ENCODE measurements around the gene POFUT2. TPM values are rescaled to one million over a fixed set of nuclear protein-coding genes. Genes with fewer than 3 reads are reported as not detected.

The POFUT2 gene
- total RNA-seq, 1 donor from 2014 or later, result 39.5 TPM

DNA sequence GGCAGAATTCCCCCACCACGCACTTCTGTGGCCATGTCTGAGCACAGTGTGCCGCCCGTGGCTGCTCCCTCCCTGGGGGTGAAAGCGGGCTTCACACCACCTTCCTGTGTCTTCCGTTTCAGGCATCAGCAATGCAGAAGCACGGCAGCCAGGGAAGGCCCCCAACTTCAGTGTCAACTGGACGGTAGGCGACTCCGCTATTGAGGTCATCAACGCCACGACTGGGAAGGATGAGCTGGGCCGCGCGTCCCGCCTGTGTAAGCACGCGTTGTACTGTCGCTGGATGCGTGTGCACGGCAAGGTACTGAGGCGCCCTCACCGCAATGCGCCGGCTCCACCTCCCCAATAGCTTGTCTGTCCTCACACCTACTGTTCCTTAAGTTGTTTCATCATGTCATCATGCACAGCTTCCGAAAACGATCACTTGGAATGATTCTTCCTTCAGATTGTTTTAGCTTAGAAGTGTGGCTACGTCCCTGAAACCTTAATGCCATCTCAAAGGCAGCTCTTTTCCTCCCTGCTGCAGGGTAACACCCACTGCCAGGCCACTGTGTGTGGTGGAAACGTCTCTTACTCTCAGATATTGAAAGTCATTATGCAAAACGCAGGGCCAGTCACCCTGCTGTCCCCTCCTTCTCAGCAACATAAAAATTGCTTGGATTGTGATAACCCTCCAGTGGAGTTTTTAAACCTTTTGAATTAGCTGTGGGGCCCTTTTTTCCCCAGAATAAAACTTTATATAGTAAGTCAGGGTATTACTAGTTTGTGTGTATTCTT is 66.8 kb downstream of the POFUT2 start:
- H3K4me1 Mint-ChIP-seq, result no peaks in the 10 kb centered on the region
- peaks cover 10% of the 10 kb centered on the region for H3K9me3 Mint-ChIP-seq
- no peak overlapping the region for H3K4me3 Mint-ChIP-seq
- TF ChIP-seq, protein P1, sequence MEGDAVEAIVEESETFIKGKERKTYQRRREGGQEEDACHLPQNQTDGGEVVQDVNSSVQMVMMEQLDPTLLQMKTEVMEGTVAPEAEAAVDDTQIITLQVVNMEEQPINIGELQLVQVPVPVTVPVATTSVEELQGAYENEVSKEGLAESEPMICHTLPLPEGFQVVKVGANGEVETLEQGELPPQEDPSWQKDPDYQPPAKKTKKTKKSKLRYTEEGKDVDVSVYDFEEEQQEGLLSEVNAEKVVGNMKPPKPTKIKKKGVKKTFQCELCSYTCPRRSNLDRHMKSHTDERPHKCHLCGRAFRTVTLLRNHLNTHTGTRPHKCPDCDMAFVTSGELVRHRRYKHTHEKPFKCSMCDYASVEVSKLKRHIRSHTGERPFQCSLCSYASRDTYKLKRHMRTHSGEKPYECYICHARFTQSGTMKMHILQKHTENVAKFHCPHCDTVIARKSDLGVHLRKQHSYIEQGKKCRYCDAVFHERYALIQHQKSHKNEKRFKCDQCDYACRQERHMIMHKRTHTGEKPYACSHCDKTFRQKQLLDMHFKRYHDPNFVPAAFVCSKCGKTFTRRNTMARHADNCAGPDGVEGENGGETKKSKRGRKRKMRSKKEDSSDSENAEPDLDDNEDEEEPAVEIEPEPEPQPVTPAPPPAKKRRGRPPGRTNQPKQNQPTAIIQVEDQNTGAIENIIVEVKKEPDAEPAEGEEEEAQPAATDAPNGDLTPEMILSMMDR (conservative IDR thresholded peaks at IDR 0.05), result no peak
- no peak for DNase-seq (ENCODE audit: low read depth, low spot score)
- H3K27me3 Mint-ChIP-seq (ENCODE audit: low read depth), result no peaks in the 10 kb centered on the region
- no peak overlapping the region for H3K27ac Mint-ChIP-seq (ENCODE audit: unreplicated experiment)
- H3K36me3 Mint-ChIP-seq (ENCODE audit: low read depth), result peaks cover 22% of the 10 kb centered on the region

DNA sequence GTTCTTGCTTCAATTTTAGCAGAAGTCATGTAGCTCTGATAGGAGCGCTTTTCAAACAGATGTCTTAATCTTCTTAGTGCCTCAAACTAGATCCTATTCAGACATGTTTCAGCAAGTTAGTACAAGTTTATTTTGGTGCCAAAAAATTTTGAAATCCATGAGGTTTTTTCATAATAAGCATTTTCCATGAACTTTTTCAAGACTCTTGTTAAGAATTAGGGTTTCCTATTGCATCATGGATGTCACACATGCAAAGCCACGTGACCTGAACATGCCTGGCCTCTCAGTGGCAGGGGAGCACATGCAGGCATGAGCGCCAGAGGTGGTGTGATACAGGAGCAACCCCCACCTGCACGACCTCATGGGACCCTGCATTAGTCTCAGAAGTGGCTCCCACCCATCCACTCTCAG is 67.6 kb downstream of the POFUT2 start:
- no peak overlapping the region for H3K27ac Mint-ChIP-seq (ENCODE audit: unreplicated experiment)
- no peak overlapping the region for H3K4me3 Mint-ChIP-seq
- no peaks in the 10 kb centered on the region for H3K4me1 Mint-ChIP-seq
- no peaks in the 10 kb centered on the region for H3K27me3 Mint-ChIP-seq (ENCODE audit: low read depth)
- TF ChIP-seq, protein P1 (conservative IDR thresholded peaks at IDR 0.05), result no peak
- H3K9me3 Mint-ChIP-seq, result peaks cover 10% of the 10 kb centered on the region
- H3K36me3 Mint-ChIP-seq (ENCODE audit: low read depth), result peaks cover 22% of the 10 kb centered on the region
- DNase-seq (ENCODE audit: low read depth, low spot score), result no peak

DNA sequence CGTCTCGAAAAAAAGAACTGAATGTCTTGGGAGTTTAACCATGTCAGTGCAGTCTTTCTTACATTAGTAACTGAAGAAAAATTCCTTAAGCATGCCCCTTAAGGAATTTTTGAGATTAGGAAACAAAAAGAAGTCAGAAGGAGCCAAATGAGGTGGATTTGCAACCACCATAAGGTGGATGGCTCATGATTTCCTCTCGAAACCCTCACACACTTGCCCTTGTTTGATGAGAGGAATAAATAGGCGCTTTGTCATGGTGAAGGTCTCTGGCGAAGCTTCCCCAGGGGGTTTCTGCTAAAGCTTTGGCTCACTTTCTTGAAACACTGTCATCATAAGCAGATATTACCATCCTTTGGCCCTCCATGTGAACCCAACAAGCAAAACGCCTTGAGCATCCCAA is 68.2 kb downstream of the POFUT2 start:
- no peak overlapping the region for H3K27ac Mint-ChIP-seq (ENCODE audit: unreplicated experiment)
- no peaks in the 10 kb centered on the region for H3K4me1 Mint-ChIP-seq
- TF ChIP-seq, protein P1 (conservative IDR thresholded peaks at IDR 0.05), result no peak
- peaks cover 13% of the 10 kb centered on the region for H3K9me3 Mint-ChIP-seq
- no peak for DNase-seq (ENCODE audit: low read depth, low spot score)
- H3K4me3 Mint-ChIP-seq, result no peak overlapping the region
- no peaks in the 10 kb centered on the region for H3K27me3 Mint-ChIP-seq (ENCODE audit: low read depth)
- H3K36me3 Mint-ChIP-seq (ENCODE audit: low read depth), result peaks cover 22% of the 10 kb centered on the region

DNA sequence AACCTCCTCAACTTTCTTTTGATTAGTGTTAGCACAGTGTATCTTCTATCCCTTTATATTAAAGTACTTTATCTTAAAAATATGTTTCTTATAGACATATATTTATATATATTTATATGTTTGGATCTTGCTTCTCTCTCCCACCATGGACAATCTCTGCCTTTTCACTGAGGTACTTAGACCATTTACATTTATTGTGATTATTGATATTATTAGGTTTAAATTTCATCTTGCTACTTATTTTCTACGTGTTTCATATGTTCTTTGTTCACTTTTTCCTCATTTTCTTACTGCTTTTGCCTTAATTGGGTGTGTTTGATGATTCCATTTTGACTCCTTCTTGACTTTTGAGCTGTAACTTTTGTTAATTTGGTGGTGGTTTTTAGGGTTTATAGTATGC is 70.7 kb downstream of the POFUT2 start:
- no peak for DNase-seq (ENCODE audit: low read depth, low spot score)
- Mint-ChIP-seq H3K4me1 (no peaks in the 10 kb centered on the region), H3K4me3 (no peak overlapping the region), H3K27me3 (ENCODE audit: low read depth) (no peaks in the 10 kb centered on the region), H3K27ac (ENCODE audit: unreplicated experiment) (no peak overlapping the region), H3K36me3 (ENCODE audit: low read depth) (peaks cover 24% of the 10 kb centered on the region), H3K9me3 (peaks cover 13% of the 10 kb centered on the region)
- TF ChIP-seq, protein P1 (conservative IDR thresholded peaks at IDR 0.05), result no peak

DNA sequence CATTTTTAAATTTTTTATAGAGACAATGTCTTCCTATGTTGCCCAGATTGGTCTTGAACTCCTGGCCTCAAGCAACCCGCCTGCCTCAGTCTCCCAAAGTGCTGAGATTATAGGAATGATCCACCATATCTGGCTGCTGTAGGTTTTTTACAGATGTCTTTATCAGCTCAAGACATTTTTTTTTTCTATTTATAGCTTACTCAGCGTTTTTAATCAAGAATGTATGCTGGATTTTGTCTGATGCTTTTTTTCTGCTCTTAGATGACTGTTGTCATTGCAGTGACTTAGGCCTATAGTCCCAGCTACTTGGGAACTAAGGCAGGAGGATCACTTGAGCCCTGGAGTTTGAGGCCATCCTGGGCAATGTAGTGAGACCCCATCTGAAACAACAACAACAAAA is 72.5 kb downstream of the POFUT2 start:
- no peaks in the 10 kb centered on the region for H3K27me3 Mint-ChIP-seq (ENCODE audit: low read depth)
- H3K9me3 Mint-ChIP-seq, result peaks cover 13% of the 10 kb centered on the region
- H3K4me1 Mint-ChIP-seq, result no peaks in the 10 kb centered on the region
- no peak overlapping the region for H3K4me3 Mint-ChIP-seq
- H3K27ac Mint-ChIP-seq (ENCODE audit: unreplicated experiment), result no peak overlapping the region
- DNase-seq (ENCODE audit: low read depth, low spot score), result no peak
- peaks cover 19% of the 10 kb centered on the region for H3K36me3 Mint-ChIP-seq (ENCODE audit: low read depth)
- TF ChIP-seq, protein P1 (conservative IDR thresholded peaks at IDR 0.05), result no peak

Other genes with a start within 250 kb of the POFUT2 start
- gene ADARB1, start 213.3 kb downstream of the POFUT2 start, total RNA-seq, result 14.4 and 21.0 TPM in 2 replicates
- 18.2 and 19.2 TPM in 2 replicates for gene COL18A1, start 117.3 kb upstream of the POFUT2 start, total RNA-seq